H54 (cell line): Measurements from ENCODE around the gene RALGPS1.

Experiments
- DNase-seq: peaks from one replicate; pipeline ENCODE4 v3.0.0; 2011; ENCODE audit warnings: low spot score, mixed read lengths; ENCODE audit not compliant: insufficient read length
- FAIRE-seq: peaks from 3 replicates; lab custom pipeline; 2011; peaks lifted over from hg19 to GRCh38; lab: Jason Lieb, UNC
- POLR2A ChIP-seq: IDR thresholded peaks from 2 replicates; pipeline ENCODE4 v1.6.1; 2011; ENCODE audit warnings: low read depth, mild to moderate bottlenecking, low read length

RALGPS1 gene

DNA sequence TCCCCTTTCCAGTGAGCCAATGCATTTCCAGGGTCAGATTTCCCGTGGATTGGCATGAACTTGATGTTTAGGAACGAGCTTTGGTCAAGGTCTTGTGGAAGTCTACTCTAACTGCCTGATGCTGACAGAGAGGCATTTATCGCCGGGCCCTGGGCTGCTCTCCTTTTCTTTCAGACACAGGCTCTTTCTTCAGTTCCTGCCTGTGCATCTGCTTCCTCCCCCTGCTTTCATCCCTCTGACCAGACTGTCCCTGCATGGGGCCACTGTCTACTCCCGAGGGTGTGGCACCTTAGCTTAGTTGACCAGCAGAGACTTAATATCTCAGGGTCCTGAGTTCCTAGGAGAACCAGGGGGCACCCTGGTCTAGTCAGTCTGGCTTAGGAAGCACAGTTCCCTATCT, 41.2 kb downstream of the RALGPS1 start:
- no peak for TF ChIP-seq POLR2A
- DNase-seq (no peak), FAIRE-seq (no peak)

DNA sequence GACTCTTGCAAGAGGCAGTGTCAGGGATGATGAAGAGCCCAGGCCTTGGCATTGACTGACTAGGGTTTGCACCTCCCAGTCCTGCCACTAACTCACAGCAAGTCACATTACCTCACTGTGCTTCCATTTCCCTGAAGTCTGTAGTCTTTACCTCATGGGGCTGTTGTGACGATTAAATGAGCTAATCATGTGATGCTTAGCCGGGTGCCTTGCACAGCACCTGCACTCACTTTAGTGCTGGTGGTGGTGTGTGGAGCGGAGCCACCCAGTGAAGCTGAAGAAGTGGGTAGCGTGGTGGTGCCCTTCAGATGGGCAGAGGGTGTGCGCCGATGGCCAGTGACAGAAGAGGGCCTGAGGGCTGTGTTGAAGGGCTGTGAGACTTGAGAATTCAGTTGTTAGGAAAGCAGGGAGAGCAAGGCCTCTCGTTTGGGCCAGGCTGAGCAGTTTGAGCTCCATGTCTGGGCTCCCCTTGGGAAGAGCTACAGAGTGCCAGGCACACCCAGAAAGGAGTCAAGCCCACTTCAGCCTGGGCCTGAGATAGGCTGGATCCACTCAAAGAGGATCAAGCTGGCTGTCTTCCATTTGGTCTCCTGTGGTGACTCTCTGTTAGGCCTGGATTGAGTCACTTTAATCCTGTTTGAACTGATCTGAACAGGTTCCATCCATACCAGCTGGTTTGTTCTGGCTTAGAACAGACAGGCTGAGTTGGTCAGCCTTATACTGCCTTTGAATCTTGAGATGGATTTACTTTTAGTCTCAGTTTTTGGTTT, 42.5 kb downstream of the RALGPS1 start:
- FAIRE-seq (peak; percentile 61), DNase-seq (peak; percentile 74)
- no peak for TF ChIP-seq POLR2A

DNA sequence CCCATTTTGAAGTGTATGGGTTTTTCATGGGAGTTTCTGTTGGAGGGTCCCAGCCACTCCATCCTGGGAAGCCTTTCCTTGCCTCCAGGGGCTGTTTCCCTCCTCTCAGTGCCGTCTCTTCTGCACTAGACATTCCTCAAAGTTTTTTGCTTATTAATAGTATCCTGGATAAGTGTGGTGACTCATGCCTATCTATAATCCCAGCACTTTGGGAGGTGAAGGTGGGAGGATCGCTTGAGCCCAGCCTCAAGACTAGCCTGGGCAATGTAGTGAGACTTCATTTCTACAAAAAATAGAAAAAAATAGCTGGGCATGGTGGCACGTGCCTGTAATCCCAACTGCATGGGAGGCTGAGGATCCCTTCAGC, 43.1 kb downstream of the RALGPS1 start:
- DNase-seq: peak; percentile 38
- peak; percentile 45 for FAIRE-seq
- no peak for TF ChIP-seq POLR2A

DNA sequence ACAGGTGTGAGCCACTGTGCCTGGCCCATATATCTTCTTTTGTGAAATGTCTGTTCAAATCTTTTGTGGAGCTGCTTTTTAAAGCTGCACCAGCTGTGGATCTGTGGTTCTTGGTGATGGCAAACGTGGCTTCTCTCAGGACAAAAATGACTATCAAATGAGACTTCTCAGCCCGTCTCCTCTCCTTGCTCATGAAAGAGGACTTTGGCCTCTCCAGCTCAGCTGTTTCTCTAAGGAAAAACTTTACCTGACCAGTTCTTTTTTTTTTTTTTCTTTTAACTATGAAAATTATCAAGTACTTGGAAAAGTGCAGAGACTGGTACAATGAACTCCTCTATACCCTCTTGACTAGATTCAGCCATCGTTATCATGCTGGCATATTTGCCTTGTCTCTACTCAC, 44.8 kb downstream of the RALGPS1 start:
- DNase-seq (no peak), FAIRE-seq (no peak)
- TF ChIP-seq POLR2A: no peak

DNA sequence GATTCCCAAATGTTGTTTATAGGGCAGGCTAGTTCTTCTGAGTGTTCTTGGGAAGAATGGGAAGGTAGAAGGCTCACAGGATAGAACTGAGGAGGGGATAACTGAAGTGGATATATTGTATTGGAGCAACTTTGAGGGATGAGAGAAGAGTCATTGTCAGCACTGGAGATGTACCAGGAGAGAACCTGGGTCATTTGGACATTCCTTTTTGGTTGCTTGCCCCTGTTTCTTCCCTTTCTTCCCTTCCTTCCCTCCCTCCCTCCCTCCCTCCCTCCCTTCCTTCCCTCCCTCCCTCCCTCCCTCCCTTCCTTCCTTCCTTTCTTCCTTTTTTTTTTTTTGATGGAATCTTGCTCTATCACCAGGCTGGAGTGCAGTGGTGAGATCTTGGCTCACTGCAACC, 45.3 kb downstream of the RALGPS1 start:
- DNase-seq (no peak), FAIRE-seq (no peak)
- no peak for TF ChIP-seq POLR2A

DNA sequence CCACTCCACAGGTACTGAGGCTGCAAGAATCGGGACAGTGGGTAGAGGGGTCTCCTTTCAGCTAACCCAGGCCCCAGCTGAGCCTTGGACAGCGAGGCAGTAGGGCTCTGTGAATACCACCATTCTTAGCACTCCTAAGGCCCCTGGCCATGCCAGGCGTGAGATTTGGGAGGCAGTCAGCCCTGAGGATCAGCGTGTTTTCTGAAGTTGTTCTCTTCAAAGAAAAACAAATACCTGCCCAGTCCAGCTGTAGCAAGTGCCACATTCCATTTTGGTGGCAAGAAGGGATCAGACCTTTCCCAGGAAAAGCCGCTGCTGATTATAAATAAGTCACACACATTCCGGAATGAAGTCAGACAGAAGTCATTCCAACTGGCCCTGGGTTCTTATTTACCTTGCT, 47.8 kb downstream of the RALGPS1 start:
- no peak for TF ChIP-seq POLR2A
- DNase-seq (no peak), FAIRE-seq (no peak)

DNA sequence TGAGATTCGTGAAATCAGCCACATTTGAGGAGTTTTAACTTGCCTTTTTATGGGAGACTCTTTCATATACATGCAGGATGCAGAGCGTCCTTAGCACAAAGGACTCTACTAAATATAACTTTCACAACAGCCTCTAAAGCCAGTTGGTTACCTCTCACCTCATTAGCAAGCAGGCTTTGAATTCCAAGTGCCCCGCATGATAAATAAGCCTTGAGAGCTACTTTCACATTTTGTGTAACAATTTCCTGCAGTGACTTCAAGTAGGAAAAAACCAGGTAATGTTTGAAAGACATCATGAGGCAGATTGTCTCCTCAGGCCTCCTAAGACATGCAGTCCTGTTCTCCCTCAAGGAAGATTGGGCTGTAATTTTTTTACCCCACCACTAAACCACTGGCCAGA, 50.5 kb downstream of the RALGPS1 start:
- TF ChIP-seq POLR2A: no peak
- DNase-seq: no peak
- peak; percentile 23 for FAIRE-seq

DNA sequence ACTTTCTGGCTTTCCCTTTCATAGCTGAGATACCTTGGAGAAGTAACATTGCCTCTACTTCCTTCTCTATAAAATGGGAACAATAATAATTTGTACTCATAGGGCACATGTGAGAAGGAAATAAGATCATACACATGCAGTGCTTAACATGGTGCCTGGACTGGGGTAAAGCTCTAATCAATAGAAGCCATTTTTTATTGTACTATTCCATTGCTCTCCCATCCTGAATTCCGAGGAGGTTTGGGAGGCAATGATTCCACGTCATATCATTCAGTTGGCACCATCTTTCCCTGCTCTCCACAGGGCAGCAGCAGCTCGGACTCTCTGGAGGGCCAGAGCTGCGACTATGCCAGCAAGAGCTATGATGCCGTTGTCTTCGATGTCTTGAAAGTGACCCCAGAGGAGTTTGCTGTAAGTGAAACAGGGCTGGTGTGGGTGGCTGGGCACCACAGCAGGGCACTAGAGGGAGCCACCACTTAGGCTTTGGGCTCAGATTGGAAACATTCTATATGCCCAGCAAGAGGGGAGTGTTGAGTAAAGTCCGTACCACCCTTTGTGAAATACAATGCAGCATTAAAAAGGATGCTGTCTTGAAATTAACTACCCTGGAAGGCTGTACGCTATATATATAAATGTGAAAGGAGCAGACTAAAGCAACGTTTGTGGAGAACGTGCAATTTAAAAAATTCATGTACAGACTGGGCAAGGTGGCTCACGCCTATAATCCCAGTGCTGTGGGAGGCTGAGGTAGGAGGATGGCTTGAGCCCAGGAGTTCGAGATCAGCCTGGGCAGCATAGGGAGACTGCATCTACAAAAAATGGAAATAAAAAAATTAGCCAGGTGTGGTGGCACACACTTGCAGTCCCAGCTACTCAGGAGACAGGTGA, 51.2 kb downstream of the RALGPS1 start:
- no peak for TF ChIP-seq POLR2A
- peak; percentile 71 for DNase-seq
- peak; percentile 92 for FAIRE-seq

DNA sequence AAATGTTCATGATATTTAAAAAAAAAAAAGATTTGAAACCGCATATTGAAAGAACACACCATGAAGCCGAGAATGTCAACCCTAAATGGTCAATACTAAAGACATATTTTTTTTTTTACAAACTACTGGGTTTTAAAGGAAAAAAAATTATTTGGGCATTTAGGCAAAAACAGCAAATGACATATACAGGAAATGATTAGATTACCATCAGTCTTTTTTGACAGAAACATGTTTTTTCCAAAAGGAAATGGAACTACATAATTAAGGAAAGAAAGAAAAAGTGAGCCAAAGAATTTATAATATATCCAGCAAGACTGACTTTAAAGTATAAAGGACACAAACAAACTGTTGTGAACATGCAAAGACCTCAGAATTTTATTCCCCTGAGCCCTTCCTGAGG, 56.7 kb downstream of the RALGPS1 start:
- TF ChIP-seq POLR2A: no peak
- no peak for DNase-seq
- FAIRE-seq: no peak

DNA sequence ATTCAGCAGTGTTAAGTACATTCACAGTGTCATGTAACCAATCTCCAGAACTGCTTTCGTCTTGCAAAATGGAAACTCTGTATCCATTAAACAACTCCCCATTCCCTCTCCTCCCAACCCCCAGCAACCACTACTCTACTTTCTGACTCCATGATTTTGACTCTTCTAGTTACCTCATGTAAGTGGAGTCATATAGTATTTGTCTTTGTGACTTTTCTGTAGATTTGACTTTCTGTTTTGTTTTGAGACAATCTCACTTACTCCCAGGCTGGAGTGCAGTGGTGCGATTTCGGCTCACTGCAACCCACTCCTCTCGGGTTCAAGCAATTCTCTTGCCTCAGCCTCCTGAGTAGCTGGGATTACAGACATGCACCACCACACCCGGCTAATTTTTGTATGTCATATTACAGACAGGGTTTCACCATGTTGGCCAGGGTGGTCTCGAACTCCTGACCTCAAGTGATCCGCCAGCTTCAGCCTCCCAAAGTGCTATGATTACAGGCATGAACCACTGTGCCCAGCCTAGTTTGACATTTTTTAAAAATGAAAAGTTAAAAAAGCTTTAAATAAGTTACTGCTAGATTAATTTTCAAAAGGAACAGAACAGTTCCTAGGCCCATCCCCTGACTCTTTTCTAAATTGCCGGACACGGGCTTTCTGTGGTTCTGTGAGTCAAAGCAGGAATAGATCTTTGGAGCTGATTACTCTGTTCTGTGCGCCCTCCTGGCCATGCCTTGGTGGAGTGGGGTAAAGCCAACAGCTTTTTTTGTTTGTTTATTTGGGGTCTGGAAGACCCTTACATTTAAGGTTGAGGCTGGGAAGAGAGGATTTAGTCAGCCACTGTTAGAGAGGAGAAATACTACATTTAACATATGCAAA, 59.3 kb downstream of the RALGPS1 start:
- DNase-seq: no peak
- FAIRE-seq: no peak
- TF ChIP-seq POLR2A: no peak

DNA sequence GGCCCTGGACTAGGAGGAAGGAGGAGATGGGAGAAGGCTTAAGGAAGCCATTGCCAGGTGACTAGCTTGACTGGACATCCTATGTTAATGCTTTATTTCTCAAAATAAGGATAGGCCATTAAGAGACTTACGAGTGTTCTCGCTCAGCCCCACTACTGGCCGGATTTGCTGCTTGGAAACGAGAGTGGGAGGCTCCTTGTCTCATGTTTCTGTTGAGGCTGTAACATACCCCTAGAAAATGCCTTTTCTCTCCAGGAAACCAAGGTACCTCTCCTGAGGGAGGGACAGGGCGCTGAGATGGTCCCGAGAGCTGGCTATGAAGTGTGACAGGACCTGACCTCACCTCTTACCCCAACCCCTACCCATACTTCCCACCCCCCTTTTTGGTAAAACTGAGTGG, 60.0 kb downstream of the RALGPS1 start:
- no peak for TF ChIP-seq POLR2A
- FAIRE-seq (no peak), DNase-seq (no peak)

DNA sequence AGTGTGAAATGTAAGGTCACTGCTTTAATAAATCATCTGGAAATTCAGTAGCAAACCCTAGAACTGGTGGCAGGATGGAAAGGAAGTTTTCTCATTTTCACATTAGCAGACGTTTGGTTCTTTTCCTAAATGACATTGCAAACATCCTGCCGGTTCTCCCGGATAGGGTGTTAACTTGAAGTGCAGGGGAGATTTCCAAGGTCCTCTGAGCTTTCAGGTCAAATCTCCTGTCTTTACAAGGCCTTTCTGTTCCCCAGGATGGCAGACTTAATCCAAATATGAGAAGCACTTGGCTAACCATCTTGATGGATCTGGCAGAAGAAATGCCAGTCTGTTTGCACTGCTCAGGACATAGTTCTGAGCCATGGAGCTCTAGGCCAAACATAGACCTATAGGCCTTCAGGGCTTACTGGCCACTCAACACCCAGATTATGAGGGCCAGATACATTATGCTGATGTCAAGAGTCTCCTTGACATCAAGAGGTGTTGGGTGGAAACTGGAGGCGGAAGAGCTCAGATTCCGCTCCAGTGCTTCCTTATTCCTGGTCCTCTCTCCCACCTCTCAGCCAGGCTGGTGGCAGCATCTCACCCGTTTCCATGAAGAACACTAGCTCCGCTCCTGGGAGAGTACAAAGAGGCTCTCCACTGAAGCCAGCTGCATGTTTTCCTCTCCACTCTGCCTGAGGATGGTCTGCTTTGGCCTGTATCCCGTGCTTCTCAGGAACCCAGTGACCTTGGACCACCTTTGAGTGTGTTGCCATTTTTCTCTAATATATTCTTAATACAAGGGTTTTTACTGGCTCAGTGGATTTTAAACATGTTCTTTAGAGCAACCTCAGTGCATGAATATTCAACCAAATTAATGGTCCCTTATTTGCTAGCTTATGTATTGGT, 61.0 kb downstream of the RALGPS1 start:
- FAIRE-seq (no peak), DNase-seq (no peak)
- TF ChIP-seq POLR2A: no peak

DNA sequence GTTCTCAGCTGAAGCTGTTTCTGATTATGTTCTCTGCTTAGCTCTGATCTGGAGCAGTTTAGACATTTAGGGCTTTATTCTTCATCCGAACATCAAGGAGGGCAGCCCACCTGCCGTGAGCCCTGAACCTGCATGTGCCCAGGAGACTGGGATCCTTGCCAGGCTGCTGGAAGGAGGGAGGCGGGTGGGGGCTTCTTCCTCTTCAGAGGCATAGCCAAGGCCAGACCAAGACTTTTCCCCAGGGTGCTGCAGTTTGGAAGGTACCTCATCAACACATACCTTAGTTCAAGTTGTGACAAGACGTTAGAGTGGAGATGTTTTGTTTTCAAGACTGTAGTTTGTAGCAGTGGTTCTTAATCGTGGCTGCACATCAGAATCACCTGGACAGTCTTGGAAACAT, 64.9 kb downstream of the RALGPS1 start:
- FAIRE-seq (no peak), DNase-seq (no peak)
- TF ChIP-seq POLR2A: no peak
